NCI-H510A treated with DMSO at 0.1 percent for 48 hours (cell line): Measurements from ENCODE around the gene PLAAT4.
"Not testable (repeated sequence)": the region's sequence is repeated elsewhere in the genome, so short reads cannot be mapped to it uniquely, and the experiment has no call there.

Experiments used
- DNase-seq: peaks from one replicate; lab custom pipeline; 2025; lab: John Stamatoyannopoulos, UW

PLAAT4 gene

DNA sequence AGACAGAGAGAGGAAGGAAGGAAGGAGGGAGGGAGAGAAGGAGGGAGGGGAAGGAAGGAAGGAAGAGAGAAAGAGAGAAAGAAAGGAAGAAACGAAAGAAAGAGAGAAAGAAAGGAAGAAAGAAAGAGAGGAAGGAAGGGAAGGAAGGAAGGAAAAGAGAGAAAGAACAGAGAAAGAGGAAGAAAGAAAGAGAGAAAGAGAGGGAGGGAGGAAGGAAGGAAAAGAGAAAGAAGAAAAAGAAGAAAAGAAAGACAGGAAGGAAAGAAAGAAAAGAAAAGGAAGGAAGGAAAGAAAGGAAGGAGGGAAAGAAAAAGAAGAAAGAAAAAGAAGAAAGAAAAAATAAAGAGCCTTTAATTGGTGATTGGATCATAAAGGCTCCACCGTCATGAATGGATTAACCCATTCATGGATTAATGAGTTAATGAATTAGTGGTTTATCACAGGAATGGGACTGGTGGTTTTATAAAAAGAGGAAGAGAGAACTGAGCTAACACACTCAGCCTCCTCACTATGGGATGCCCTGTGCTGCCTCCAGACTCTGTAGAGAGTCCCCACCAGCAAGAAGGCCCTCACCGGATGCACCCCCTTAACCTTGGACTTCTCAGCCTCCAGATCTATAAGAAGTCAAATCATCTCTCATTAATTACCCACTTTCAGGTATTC, 35.5 kb downstream of the PLAAT4 start:
- no peak for DNase-seq

DNA sequence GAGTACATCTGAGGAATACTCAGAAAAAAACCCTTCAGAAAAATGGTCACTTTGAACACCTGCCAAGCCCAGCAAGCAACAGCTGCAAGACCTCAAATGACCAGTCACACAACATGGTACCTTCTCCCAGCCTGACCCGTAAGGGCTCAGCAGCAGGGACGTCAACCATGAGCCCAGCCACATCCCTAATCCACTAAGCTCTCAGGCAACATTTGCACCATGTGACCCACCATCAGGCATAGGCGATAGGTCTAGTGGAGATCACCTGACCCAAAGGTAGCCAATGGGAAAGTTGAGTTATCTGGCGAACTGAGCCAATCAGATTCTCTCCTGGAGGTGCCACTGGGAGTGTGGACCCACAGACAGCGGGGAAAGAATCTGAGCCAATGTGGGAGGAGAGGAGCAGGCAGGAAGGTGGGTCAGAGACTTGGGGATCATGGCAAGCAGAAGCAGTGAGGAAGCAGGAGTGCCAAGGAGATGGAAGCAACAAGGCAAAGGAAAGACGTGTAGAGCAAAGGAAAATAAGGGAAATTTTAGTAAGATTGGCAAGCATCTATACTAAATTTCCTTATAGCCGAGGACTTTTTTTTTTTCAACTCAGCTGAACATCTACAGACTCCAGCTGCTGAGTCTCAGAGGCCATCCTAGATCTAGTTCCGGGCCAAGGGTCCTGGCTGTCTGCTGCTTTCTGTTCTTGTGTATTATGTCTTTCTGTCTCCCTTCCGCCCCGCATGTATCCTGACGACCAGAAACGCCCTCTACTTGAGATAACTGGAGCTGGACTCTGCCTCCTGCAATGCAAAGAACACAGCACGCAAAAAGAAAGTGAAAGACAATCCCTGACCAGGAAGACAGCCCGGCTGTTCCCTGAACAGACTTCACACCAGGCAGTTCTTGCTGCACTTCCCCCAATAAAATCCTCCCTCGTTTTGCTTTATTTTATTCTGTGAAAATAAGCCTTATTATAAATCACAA, 37.6 kb downstream of the PLAAT4 start:
- DNase-seq: no peak

DNA sequence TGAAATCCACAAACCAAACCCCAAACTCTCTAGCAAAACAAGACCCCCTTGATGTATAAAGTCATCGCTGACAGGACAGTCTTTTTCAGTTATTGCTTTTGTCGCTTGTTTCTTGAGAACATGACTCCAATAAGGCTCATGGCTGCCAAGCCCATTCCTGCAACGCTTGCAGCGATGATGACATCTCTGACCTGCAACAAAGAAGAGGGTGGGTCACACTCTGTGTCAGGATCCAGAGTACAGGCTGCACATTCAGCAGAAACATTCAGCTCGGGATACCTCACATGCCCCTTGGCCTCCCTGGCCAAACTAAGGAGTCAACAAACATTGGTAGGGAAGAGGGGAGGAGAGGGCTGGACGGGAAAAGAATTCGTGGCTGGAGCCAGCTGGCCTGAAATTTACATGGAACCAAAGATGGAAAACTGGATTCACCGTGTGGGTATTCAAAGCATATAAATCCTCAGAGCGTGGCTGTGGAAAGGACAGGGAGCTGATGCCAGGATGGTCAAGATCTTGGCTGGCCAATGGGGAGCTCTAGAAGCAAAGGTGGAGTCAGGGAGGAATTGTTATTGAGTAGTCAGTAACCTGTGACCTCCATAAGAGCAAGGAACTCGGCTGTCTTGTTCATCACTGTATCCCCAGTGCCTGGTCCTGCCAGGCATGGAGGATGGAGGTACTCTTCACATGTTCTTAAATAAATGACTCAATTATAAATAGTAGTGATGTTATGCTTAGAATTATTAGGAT, 38.4 kb downstream of the PLAAT4 start:
- no peak for DNase-seq

DNA sequence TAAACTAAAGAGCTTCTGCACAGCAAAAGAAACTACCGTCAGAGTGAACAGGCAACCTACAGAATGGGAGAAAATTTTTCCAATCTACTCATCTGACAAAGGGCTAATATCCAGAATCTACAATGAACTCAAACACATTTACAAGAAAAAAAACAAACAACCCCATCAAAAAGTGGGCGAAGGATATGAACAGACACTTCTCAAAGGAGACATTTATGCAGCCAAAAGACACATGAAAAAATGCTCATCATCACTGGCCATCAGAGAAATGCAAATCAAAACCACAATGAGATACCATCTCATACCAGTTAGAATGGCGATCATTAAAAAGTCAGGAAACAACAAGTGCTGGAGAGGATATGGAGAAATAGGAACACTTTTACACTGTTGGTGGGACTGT, 42.3 kb downstream of the PLAAT4 start:
- not testable (repeated sequence) for DNase-seq

DNA sequence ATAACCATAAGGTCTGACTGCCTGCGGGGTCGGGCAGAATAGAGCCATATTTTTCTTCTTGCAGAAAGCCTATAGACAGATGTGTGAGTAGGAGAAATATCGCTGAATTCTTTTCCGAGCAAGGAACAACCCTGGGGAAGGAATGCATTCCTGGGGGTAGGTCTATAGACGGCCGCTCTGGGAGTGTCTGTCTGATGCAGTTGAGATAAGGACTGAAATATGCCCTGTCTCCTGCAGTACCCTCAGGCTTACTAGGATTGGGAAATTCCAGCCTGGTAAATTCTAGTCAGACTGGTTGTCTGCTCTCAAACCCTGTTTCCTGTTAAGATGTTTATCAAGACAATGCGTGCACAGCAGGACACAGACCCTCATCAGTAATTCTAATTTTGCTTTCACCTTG, 44.6 kb downstream of the PLAAT4 start:
- DNase-seq: not testable (repeated sequence)

DNA sequence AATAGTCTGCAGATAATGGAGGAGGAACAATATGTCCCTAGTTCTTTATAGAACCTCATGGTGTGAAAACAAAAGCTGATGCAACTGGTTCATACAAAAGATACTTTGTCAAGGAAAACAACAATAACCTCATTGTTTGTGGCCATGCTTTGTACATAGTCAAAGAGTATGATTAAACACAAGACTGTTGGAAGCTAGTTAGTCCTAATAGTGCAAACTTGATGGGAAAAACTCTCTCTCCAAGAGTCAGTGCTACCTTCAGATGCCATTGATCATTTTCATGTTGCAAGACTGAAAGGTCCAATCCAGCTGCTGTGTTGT, 46.7 kb downstream of the PLAAT4 start:
- DNase-seq: no peak

DNA sequence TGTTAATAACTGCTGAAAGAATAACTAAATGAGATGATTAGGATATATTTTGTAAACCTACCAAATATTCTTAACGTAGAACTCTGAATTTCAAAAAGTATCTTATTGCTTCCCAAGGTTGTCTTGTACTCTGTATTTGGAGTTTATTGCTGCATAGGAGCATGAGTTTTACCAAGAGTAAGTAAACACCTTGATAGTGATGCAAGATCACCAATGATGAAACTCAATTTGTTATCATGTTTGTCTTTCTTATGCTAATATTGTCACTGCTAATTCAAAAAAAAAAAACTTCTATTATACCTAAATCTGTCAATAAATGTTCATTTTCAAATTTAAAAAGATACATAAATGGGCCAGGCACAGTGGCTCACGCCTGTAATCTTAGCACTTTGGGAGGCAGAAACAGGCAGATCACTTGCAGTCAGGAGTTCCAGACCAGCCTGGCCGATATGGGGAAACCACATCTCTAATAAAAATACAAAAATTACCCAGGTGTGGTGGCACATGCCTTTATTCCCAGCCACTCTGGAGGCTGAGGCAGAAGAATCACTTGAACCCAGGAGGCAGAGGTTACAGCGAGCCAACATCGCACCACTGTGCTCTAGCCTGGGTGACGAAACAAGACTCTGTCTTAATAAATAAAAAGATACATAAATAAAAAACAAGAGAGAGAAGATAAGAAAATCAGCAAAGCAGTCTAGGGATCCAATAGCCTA, 50.0 kb downstream of the PLAAT4 start:
- no peak for DNase-seq

DNA sequence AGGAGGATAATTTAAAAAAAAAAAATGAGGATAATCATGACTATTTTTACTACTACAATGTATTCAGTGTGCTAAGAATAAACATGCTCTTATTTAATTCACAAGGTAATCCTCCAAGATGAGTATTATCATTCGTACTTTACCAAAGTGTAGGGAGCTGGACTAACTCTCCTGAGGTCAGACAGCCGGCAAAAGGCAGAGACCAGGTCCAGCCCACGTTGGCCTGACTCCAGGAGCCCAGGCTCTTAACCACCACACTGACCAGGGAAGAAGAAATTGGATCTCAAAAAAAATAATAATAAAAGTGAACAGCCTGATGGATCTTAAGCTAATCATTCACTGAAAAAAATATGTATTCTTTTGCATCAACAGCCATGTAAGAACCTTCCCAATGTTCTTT, 52.4 kb downstream of the PLAAT4 start:
- DNase-seq: no peak

DNA sequence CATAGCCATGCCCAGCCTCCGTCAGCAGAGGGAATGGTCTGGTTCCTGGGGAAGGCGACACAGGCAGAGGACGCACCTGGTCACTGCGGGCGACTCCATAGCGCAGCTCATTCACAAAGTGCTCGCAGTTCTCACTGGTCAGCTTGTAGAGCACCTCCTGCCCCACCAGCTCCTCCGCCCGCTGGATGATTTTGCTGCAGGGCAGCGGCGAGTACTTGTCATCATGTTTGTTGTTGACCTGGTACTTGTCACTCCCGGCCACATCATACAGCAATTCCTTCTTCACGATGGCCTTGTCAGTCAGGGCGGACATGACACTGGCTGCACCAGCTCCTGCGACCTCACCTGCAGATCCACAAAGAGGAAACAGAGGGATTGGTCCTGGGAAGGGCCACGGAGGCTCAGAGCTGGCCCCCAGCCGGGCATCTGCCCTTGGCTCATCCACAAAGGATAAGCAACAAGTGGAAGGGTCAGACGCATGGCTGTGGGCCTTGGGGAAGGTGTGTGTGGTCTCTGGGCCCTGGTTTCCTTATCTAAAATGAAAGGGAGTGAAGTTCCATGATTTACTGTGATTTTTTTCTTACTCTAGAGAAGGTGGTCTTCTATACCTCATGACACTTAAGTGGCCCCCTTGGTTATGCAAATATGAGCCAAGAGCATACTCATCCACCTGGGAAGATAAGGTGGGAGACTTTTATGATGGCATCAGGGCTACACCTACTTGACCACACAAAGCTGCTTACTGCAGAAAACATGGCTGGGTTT, 53.6 kb downstream of the PLAAT4 start:
- DNase-seq: no peak

DNA sequence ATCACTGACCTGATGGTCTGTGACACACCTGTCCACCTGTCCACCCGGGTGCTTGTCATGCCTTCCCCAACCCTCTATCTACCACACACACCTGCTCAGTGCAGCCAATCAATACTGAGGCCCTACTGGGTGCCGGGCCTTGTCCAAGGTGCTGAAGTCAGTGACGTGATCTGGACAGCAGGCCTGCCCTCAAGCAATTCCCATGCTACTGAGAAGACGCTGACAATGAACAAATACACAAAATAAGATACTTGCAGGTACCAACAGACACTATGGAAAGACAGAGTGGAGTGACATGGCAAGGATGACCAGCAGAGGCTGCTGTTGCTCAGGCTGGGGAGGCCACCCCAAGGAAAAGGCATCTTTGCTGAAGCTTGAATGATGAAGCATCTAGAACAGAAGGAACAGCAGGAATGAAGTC, 56.4 kb downstream of the PLAAT4 start:
- DNase-seq: peak; percentile 4

DNA sequence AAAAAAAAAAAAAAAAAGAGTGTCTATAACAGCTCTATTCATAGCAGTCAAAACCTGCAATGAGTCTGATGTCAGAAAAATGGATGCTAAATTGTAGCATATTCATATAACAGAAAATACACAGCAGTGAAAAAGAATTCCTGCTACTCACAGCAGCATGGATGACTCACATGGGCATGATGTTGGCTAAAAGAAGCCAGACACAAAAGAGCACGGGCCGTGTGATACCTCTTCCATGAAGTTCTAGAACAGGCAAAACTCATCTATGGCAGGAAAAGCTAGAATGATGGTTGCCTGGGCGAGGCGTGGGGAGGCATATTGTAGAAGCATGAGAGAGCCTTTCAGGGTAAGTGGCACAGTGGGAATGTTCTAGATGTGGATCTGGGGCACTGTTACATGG, 58.7 kb downstream of the PLAAT4 start:
- no peak for DNase-seq
